ENCODE data around the gene ATP10A.

The ATP10A gene

DNA sequence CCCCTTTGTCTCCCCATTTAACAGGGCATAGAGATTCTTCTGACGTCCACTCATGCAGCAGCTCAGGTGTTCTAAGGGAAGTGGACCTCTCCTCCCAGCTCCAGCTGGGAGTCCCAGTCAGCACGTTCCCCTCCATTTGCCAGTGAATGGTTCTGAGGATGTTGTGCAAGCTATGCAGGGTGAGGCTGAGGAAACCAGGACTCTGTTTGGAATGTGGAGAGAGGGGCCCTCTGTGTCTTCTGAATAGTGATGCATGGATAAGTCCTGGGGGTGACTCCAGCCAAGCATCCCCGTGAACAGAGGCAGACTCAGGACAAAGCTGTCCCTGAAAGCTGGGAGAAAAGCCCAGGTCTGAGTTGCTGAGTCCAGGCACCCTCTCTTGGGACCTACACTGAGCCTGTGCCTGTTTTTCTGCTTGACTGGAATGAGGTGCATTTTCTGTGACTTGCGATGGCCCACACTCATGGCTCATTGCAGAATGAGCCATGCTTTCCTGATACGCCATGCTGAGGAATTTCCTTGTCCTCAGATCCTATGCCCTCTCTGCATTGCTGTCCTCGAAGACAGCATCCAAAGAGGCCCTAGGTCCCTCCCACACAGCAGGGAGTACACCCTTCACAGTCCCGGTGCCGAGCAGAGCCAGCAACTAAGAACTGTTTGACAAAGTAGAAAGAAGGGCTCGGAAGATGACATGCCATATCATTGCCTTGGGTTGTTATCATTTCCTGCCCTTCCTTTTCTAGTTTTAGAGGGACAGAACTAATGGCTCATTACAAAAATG, 185.2 kb downstream of the ATP10A start:
- DNase-seq: no peak

DNA sequence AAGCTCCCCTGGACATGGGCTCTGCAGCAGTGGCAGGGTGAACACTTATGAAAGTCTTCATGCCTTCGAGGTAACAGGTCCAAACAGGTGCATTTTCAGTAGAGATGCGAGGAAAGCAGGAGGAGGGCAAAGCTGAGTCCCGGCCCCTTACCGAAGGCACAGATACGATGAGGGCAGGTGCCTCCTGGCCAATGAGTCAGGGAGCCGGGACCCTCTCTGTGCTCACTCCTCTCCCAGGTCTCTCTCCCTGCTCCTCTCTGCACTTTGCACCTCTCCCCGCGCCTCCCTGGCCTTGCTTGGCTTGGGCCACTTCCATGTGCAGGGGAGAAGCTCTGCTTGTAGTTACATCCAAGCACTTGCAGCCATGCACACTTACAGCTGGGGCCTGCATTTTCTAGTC, 187.1 kb downstream of the ATP10A start:
- DNase-seq: no peak

DNA sequence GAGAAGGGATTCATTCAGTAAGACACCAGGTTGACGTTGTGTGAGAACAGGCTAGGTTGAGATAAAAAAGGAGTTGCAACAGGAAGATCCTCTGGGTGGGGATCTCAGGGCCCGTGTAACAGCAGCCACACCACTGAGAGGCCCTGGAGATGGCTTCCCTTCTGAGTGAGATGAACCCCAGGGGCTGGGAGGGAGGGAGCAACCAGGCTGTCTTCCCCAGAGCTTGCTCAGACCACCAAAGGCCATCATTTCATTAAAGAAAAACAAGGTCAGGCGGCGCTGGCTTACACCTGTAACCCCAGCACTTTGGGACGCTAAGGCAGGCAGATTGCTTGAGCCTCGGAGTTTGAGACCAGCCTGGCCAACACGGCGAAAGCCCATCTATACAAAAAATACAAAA, 187.7 kb downstream of the ATP10A start:
- DNase-seq: no peak

DNA sequence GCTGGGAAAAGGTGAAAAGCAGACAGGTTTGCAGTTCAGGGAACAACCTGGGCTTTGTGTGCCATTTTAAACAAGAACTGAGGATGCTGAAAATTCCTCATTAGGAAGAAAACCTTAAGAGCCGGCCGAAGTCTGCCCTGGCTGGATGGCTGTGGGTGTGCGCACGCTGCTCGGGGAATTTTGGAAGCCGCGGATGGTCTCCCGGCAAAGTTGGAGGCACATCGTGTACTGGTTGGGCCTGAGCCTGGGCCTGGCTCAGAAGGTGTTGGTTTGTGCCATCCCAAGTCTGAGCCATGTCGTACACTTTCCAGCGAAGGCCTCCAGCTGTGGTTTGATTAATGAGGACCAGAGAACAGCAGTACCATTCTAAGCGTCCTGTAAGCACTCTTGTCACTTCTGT, 188.2 kb downstream of the ATP10A start:
- DNase-seq: no peak

DNA sequence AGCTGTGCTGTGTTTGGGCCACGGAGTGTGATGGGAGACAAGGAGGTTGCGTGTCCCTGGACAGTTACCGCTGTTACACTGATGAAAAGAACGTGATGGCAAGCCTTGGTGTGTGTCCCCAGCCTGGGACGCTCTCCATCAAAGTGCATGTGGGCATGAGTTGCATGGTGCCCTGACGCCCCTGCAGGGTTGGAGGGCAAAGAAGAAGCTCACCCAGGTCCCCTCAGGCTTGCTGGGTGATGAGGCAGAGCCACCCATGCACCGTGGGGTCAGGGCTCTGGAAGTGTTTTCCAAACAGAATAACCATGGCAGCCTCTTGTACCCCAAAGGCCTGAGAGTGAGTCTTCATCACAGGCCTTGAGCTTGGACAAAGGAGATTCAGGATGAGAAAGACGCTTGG, 189.2 kb downstream of the ATP10A start:
- DNase-seq: no peak

DNA sequence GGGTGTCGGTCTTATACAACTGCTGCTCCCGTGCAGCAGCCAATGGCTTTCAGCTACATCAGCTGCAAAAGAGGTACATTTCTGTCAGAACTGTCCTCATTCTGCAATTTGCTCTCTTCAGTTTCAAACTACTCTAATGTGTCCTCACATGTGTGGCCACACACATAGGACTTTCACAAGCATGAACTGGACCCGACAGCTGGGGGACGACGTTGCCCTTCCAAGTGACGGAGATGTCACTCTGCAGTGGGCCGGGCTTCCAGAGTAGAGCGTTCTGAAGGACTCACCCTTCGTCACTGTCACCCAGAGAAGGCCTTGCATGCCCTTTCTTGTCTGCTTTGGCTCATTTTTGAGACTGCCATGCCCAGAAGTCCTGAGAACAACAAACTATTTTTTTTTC, 189.8 kb downstream of the ATP10A start:
- no peak for DNase-seq

DNA sequence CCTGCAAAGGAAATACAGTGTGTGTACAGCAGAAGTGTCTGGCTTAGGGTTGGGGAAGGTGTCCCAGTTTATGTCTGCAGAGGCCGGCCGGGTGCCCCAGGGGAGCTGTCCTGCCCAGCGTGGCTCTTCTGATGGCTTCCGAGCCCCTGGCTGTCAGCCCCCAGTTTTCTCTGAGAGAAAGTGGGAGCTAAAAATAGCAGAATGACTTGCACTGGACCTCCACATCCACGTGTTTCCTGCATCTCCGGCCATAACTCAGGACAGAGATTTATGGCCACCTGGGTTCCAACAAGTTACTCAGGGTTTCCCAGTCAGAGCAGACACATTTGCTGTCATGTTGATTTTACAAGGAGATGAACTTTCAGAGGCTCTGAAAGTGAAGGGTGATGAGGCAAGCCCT, 192.0 kb downstream of the ATP10A start:
- no peak for DNase-seq

DNA sequence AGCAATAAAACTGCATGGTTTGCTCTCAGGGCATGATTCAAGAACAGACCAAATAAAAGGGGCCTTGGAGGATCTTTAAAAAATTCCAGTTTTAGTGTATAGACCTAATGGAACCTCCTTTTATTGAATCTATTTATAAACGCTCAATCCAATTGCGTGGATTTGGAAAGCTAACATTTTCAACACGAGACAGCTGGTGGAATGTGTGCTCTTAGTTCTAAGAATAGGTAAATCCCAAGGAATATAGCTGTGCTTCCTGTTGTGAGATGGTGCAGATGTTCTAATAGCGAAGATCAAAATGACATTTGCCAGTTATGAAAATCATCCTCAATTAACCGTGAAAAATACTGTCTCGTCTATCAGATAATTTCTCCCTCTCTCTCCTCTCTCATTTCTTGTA, 192.5 kb downstream of the ATP10A start:
- no peak for DNase-seq

DNA sequence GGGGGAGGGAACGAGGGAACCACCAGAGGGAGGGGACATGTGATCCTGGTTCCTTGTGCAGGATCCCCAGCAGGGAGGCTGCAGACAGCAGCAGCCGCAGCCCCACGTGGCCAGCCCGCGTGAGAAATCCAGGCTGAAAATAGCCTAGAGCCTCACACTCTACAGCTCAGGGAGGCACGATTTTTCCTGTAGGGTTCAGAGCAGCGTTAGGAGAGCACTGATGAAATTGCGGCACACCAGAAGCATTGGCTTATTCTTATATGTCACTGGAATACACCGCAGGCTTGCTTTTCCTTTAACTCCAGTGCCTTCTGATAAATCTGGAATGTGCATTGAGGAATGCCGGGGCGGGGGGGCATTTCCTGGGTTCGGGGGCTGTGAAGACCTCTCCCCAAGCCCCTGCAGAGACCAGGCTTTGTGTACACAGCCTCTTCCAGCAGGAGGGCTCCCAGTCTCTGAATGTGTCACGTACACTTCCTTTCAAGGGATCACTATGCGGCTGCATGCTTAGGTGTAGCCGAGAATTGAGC, 193.0 kb downstream of the ATP10A start:
- no peak for DNase-seq

DNA sequence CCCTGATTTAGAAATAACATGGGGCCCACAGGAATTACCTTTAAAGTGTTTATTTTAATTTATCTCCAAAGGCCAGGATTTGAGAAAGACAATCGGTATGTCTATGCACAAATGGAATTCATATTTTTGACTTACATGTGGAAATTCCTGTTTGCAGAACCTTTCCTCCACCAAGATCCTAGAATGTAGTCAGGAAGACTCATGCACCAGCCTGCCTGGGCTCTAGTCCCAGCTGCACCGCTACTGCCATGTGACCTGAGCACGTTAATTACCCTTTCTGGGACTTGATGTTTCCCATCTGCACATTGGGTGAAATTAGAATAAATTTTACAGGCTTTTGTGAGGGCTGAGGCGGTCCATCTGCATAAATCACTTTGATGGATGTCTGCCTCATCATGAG, 194.2 kb downstream of the ATP10A start:
- no peak for DNase-seq

DNA sequence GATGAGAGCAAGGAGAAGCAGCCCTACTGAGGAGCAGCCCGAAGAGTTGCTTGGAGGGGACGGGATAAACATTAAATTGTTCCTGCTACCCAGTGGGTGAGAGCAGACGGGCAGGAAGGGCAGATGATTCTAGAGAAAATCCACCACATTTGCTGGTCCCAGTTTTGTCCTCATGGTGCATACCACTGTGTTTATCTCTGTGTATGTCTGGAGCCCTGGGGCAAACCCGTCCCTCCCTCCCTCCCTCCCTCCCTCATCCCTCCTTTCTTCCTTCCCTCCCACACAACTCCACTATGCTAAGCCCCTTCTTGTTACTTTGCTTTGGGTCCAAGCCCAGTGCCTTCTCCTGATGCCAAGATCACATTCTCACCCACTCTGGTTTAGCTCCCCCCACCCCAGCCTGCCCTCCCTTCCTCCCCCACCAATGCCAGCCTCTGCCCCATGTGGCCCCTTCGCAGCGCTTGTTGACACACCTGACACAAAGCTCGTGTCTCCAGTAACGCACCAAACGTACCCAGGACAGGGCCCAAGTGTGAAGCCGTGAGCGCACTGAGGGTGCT, 194.8 kb downstream of the ATP10A start:
- no peak for DNase-seq

DNA sequence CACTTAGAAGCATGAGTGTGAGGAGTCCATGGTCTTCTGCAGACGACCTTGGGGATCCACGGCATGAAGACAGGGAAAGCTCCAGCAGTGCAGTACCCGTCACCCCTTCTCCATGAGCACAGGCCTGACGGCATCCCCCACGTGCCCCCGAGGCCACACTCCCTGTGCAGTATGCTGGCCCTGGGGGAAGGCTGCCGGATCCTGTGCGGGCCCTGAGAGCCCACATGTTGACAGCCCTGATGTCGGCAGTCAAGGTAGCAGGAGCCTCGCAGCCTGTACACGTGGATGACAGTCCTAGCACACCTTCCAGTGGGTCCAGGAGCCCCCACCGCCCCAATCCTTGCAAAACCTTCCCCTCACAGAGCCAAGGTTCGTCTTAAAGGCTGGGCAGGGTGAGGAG, 195.3 kb downstream of the ATP10A start:
- no peak for DNase-seq

DNA sequence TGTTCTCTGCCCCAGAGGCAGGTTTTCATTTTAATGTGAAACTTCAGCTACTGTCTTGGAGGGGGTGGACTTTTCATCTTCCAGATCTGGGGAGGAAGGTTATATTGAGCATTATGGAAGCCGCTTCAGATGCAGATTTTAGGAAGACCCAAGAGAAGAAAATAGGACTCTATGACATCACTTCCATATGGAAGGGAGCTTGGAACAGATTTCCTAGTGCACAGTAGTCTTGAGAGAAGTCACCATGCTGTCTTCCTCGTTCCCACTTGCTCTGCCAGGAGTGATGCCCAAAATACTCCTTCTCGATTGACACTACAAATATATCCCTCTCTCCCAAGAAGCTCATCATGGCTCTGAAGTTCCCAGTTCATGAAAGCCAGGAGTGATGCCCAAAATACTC, 197.2 kb downstream of the ATP10A start:
- no peak for DNase-seq

DNA sequence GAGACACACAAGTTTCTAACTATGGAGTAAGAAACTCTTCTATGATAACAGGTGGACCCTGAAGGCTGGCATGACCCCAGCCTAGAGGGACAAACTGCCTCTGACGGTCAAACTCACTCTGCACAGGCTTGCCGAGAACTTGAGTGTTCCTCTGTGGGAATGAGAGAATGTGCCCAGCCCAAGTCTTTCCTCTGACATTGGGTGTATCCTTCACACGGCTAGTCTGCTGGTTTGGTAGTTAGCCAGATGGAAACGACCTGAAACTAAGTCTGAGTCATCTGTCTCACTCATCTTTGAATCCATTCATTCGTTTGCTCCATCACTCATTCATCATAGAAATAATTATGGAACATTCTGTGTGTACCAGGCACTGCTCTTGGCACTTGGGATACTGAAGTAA, 198.4 kb downstream of the ATP10A start:
- DNase-seq: no peak

DNA sequence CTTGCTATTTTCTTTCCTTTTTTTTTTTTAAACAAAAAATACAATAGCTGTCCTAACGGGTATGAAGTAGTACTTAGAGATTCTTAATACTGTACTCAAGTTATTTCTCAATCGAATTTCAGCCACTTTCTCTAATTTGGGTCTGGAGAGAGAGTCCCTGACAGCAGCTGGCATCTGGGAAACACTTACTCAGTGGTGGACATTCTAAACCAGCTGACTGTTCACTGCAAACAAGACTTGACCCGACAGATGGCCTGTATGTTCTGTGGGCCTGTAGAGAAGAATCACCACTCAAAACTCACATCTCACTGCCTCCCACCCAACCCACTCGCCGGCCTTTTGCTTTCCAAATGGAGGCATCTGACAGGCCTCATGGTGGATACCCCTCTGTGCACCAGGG, 199.6 kb downstream of the ATP10A start:
- DNase-seq: no peak

DNA sequence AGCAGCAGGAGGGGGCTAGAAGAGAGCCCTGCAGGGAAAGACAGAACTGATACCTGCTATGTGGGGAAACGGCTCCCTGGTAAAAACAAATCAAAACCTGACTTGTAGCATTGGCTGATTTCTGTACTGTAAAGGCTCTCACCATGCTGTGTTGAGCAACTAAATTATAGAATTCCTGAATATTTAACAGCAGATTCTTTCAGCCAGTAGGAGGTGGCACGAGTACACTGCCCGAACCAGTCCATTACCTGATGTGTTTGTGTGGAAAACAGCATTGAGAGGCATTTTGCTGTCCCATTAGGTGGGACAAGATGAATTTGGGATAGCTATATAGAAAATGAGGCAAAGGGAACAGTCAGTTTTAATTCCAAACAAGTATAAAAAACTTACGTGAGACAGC, 201.2 kb downstream of the ATP10A start:
- DNase-seq: no peak

DNA sequence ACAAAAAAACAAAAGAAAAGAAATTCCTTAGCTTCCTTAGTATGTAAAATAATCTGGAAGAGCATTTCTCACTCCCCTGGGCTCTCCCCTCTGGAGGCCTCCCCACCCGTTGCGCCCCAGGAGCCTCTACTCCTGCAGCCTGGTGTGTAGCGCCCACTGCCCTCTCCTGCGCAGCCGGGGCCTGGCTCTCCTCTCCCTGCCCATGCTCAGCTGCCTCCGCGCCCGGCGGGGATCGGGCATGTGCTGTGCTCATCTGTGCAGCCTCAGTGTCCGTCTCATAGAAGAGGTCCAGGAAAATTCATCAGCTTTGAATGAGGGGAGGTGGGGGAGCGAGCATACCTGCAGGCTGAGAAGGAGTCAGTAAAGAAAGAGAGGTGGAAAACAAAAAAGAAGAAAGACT, 203.9 kb downstream of the ATP10A start:
- no peak for DNase-seq

DNA sequence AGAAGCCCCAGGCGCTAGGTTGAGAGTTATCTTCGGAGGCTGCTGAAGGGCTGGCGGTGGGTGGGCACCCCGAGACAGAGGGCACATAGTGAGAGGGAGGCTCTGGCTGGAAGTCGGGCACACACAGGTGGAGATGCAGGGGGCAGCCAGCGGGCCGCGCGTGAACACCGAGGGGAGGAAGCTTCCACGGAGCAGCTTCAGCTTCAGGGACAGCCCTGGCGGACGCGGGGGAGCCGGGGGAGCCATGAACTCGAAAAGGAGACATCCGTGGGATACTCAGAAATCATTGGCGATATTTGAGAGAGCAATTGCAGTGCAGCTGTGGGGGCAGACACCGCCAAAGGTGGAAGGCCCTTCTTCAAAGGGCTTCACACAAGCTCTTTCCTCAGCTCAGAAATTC, 204.6 kb downstream of the ATP10A start:
- DNase-seq: no peak

DNA sequence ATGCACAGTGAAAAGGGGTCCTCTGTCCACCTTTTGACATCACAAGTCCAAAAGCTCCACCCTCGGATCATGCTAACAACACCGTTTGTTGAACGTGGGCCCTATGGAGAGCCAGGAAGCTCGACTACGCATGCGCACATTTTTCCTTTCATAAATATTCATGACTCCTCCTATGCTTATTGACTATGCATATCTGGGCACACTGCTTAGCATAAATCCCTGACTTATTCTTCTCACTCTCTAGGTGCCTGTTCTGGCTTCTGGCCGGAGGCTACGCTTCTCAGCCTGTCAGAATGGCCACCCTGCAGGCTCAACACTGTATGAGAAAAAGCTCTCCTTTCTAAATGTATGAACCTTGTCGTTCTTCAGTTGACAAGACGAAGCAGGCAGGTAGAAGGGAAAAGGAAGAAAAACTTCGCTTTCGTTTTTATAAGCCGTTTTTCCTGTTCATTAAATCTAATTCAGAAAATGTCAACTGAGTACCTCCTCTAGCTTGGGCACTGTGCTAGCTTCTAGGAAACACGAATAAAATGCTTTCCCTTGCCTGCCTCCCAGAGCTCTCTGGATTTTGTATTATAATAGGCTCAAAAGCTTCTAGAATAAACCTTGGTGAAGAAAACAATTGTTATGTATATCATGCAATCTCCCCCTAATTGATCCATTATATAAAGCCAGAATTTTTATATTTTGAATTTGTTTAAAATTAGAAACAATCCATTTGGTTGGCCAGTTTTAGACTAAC, 207.7 kb downstream of the ATP10A start:
- DNase-seq: no peak

DNA sequence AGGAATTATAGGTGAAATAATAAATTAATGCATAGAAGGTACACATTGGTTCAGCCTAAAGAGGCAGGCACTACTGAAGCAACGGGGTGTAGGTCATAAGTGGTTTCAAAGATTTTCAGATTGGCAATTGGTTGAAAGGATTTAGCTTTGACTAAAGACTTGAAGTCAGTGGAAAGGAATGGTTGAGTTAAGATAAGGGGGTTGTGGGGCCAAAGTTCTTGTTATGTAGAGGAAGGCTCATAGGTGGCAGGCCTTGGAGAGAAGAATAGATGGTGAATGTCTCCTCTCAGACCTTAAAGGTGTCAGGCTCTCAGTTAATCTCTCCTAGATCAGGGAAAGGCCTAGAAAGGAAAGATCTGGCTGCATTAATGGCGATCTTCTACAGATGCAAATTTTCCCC, 209.8 kb downstream of the ATP10A start:
- no peak for DNase-seq

DNA sequence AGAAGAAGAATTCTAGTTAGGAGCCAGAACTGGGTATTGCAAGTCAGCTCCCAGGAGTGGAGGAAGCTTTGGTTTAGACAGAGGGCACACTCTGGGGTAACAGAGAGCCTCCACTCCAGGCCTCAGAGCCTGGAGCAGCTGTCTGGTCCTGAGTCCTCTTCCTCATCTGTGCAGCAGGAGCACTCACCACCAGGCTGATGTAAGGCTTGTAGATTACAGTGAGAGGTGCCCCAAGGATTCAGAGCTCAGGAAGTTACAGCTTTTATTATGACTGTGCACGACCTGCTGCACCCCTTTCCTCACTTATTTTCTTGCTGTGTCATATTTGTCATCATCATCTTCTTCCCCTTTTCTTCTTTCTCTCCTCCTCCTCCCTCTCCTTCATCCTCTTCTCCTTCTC, 210.4 kb downstream of the ATP10A start:
- DNase-seq: no peak

DNA sequence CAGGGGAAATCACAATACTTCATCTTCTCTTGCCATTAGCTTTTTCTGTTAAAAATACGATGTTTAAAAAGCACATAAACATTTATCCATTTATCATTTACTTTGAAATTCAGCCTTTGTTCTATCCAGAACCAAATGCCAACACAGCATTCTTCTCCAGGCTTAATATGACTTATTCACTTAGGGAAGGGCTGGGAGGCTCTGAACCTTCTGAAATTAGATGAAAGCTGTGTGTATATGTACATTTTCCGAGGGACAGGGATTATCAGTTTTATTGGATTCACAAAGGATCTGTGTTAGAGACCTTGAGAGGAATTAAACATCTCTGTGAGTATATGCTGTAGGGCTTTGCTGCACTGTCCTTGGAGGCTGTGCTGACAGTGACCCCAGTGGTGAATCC, 213.7 kb downstream of the ATP10A start:
- no peak for DNase-seq

DNA sequence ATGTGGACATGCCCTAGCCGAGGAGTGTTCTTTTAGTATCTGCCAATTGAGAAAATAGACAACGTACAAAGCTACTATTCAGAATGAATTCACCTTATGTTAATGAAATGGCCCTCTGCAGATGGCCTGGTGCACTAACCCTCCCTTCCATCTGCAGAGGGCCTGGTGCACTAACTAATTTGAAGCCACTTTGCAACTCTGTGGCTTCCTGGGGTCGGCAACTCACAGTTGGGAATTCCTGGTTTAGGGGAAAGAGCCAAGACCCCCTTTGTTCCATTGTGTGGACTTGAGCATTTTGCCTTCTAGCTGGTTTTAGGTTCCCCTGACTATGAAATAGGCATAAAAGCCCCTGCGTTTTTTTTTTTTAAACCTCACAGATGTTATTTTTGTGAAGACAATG, 220.0 kb downstream of the ATP10A start:
- DNase-seq: no peak

DNA sequence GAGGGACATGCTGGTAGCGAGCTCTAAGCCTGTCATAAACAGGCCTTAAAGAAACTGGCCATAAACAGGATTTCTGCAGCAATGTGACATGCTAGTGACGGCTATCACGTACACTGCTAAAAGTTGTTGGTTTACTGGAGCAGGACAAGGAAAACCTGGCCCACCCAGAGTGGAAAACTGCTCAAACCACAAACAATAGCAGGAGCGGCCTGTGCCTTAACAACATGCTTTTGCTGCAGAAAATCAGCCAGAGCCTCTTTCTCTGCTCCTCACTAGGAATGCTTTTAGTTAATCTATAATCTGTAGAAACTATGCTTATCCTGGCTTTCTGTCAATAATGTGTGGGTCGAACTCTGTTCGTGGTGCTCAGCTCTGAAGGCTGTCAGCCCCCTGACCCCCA, 221.4 kb downstream of the ATP10A start:
- no peak for DNase-seq
